Nephron (organoid): ENCODE data around the gene SMYD3.
"Not testable (repeated sequence)": the region's sequence is repeated elsewhere in the genome, so short reads cannot be mapped to it uniquely, and the experiment has no call there.

Source experiments
- H3K27ac Mint-ChIP-seq, 3 experiments: 2 replicates each; pipeline ENCODE4 v1.8.0; 2020; ENCODE audit warnings: mixed read lengths in 3 of 3, mild to moderate bottlenecking in 2 of 3, moderate library complexity in 1 of 3
- H3K27me3 Mint-ChIP-seq: 2 replicates; pipeline ENCODE4 v1.8.0; 2021; ENCODE audit warnings: low read depth, mild to moderate bottlenecking, moderate library complexity, mixed read lengths
- H3K36me3 Mint-ChIP-seq: 2 replicates; pipeline ENCODE4 v1.8.0; 2020; ENCODE audit warnings: low read depth, mixed read lengths
- H3K4me1 Mint-ChIP-seq: 2 replicates; pipeline ENCODE4 v1.8.0; 2020; ENCODE audit warnings: mixed read lengths
- H3K4me3 Mint-ChIP-seq, 3 experiments: 2 replicates each; pipeline ENCODE4 v1.8.0; 2020; ENCODE audit warnings: mild to moderate bottlenecking in 3 of 3, mixed read lengths in 3 of 3, moderate library complexity in 2 of 3
- H3K9me3 Mint-ChIP-seq: 2 replicates; pipeline ENCODE4 v1.8.0; 2020; ENCODE audit warnings: mixed read lengths
- CTCF ChIP-seq, 3 experiments: fragments of 200-600 bp; sonication (generic); IDR thresholded peaks; one replicate each; pipeline ENCODE4 v1.5.0; 2021; ENCODE audit warnings: antibody characterized with exemption in 3 of 3; ENCODE audit not compliant: unreplicated experiment in 3 of 3

SMYD3 gene

GRCh38 chr1:245972476-245972875, 534.6 kb downstream of the SMYD3 start:
- Mint-ChIP-seq H3K27ac (no peak overlapping the region), H3K4me1 (peaks cover 10% of the 10 kb centered on the region), H3K4me3 (no peak overlapping the region), H3K9me3 (peaks cover 3% of the 10 kb centered on the region), H3K27me3 (no peaks in the 10 kb centered on the region), H3K36me3 (no peaks in the 10 kb centered on the region)
- no peak for TF ChIP-seq CTCF (IDR thresholded peaks at IDR 0.05; ENCODE audit: unreplicated experiment in 3 of 3)

GRCh38 chr1:245971711-245972085, 535.4 kb downstream of the SMYD3 start:
- TF ChIP-seq CTCF (IDR thresholded peaks at IDR 0.05; ENCODE audit: unreplicated experiment in 3 of 3): no peak
- H3K27me3 Mint-ChIP-seq: no peaks in the 10 kb centered on the region
- no peak overlapping the region for H3K4me3 Mint-ChIP-seq
- H3K36me3 Mint-ChIP-seq: no peaks in the 10 kb centered on the region
- peaks cover 10% of the 10 kb centered on the region for H3K4me1 Mint-ChIP-seq
- H3K27ac Mint-ChIP-seq: peak overlapping the region in 1 of 3 experiments; percentile 28
- peaks cover 3% of the 10 kb centered on the region for H3K9me3 Mint-ChIP-seq

GRCh38 chr1:245971076-245971710, 535.9 kb downstream of the SMYD3 start:
- H3K36me3 Mint-ChIP-seq, H3K27ac Mint-ChIP-seq, H3K4me1 Mint-ChIP-seq, H3K4me3 Mint-ChIP-seq, H3K27me3 Mint-ChIP-seq, H3K9me3 Mint-ChIP-seq: not testable (repeated sequence)

- peak overlapping the region in 2 of 3 experiments; percentile 20 to 95 for H3K27ac Mint-ChIP-seq
- peaks cover 10% of the 10 kb centered on the region for H3K4me1 Mint-ChIP-seq
- TF ChIP-seq CTCF (IDR thresholded peaks at IDR 0.05; ENCODE audit: unreplicated experiment in 3 of 3): no peak
- H3K9me3 Mint-ChIP-seq: peaks cover 7% of the 10 kb centered on the region
- H3K27me3 Mint-ChIP-seq: no peaks in the 10 kb centered on the region
- no peaks in the 10 kb centered on the region for H3K36me3 Mint-ChIP-seq
- H3K4me3 Mint-ChIP-seq: no peak overlapping the region
Observed at GRCh38 chr1:245969283-245969682, 537.8 kb downstream of the SMYD3 start.

GRCh38 chr1:245968775-245969174, 538.3 kb downstream of the SMYD3 start:
- Mint-ChIP-seq H3K27me3 (no peaks in the 10 kb centered on the region), H3K36me3 (no peaks in the 10 kb centered on the region), H3K4me1 (peaks cover 13% of the 10 kb centered on the region), H3K9me3 (peaks cover 11% of the 10 kb centered on the region), H3K4me3 (no peak overlapping the region), H3K27ac (peak overlapping the region in 2 of 3 experiments; percentile 20 to 95)
- no peak for TF ChIP-seq CTCF (IDR thresholded peaks at IDR 0.05; ENCODE audit: unreplicated experiment in 3 of 3)

- Mint-ChIP-seq H3K36me3 (no peaks in the 10 kb centered on the region), H3K27me3 (no peaks in the 10 kb centered on the region), H3K4me1 (peaks cover 44% of the 10 kb centered on the region), H3K27ac (no peak overlapping the region), H3K9me3 (peaks cover 8% of the 10 kb centered on the region), H3K4me3 (no peak overlapping the region)
- no peak for TF ChIP-seq CTCF (IDR thresholded peaks at IDR 0.05; ENCODE audit: unreplicated experiment in 3 of 3)
Observed at GRCh38 chr1:245965398-245965797, 541.7 kb downstream of the SMYD3 start.
